Omental fat pad (tissue), 4 donors: Measurements from ENCODE around the gene MT1G. TPM values are rescaled to one million over a fixed set of nuclear protein-coding genes. Genes with fewer than 3 reads are reported as not detected.
A peak's percentile ranks its signal among the peaks of the same experiment; 100 is the strongest.
"Not testable (repeated sequence)": the region's sequence is repeated elsewhere in the genome, so short reads cannot be mapped to it uniquely, and the experiment has no call there.

Experiments used
- ATAC-seq: fragments of 150-250 bp; one replicate; pipeline ENCODE4 v1.9.1; 2016; ENCODE audit warnings: mild to moderate bottlenecking, moderate library complexity; ENCODE audit not compliant: low FRiP score
- DNase-seq: peaks from one replicate; pipeline ENCODE4 v3.0.0-alpha.2; 2019; ENCODE audit warnings: low spot score
- total RNA-seq, 4 donors: library from RNA; depleted of rRNA; stranded (reverse); fragments of >200 nt; gene quantifications; one replicate each; pipeline ENCODE4 v1.1.0, GENCODE V29; 2016
- TF ChIP-seq, protein P1 (sequence below), 3 donors: fragments of 450-650 bp; IDR thresholded peaks; one replicate each; pipeline ENCODE4 v1.5.1; 2016 to 2017; ENCODE audit warnings: antibody characterized with exemption in 3 of 3, mild to moderate bottlenecking in 3 of 3, moderate library complexity in 2 of 3

The MT1G gene
- total RNA-seq, 4 donors from 2014 or later = 31.4 to 1,270 (median 197) TPM

- TF ChIP-seq, protein P1, sequence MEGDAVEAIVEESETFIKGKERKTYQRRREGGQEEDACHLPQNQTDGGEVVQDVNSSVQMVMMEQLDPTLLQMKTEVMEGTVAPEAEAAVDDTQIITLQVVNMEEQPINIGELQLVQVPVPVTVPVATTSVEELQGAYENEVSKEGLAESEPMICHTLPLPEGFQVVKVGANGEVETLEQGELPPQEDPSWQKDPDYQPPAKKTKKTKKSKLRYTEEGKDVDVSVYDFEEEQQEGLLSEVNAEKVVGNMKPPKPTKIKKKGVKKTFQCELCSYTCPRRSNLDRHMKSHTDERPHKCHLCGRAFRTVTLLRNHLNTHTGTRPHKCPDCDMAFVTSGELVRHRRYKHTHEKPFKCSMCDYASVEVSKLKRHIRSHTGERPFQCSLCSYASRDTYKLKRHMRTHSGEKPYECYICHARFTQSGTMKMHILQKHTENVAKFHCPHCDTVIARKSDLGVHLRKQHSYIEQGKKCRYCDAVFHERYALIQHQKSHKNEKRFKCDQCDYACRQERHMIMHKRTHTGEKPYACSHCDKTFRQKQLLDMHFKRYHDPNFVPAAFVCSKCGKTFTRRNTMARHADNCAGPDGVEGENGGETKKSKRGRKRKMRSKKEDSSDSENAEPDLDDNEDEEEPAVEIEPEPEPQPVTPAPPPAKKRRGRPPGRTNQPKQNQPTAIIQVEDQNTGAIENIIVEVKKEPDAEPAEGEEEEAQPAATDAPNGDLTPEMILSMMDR (IDR thresholded peaks at IDR 0.05) = no peak
- ATAC-seq = no peak
- no peak for DNase-seq
These were observed 11.3 kb upstream of the MT1G start for GRCh38 chr16:56679078-56679730.

DNA sequence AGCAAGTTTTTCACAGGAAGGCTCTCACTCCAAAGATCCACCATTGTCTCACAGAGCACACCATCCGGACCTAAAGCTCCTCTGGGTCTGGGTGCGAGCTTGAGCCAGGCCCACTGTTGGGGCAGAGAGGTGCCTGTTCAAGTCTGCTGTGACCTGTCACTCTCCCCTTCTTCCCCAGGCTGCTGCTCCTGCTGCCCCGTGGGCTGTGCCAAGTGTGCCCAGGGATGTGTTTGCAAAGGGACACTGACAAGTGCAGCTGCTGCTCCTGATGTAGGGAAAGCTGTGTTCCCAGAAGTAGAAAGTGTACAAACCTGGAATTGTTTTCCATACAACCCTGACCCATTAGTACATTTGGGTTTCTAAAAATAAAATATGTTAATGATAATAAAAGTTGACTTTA is 9.6 kb upstream of the MT1G start:
- ATAC-seq (no peak), DNase-seq (no peak)
- TF ChIP-seq, protein P1 (IDR thresholded peaks at IDR 0.05) = no peak

DNA sequence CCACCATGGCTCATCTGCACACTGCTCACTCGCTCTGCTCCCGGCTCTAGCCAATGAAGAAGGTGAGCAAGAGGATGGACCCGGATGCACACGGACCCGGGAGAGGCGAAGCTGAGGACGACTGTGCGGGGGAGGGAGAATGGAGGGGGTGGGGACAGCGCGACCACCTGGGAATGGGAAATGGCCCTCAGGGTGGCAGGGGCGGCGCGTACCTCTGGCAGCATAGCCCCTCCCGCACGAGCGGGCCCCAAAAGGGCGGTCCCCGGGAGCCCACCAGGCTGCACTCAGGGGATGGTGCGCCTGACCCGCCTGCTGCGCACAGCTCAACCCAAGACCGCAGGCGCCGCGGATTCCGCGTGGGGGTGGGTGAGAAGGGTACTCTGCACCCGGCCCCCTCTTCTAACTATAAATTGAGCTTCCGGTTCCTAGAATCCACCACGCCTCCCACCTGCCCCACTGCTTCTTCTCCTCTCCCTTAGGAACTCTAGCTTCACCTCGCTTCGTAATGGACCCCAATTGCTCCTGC is 7.9 kb upstream of the MT1G start:
- ATAC-seq (peak; percentile 60), DNase-seq (no peak)
- TF ChIP-seq, protein P1 (IDR thresholded peaks at IDR 0.05) = no peak

DNA sequence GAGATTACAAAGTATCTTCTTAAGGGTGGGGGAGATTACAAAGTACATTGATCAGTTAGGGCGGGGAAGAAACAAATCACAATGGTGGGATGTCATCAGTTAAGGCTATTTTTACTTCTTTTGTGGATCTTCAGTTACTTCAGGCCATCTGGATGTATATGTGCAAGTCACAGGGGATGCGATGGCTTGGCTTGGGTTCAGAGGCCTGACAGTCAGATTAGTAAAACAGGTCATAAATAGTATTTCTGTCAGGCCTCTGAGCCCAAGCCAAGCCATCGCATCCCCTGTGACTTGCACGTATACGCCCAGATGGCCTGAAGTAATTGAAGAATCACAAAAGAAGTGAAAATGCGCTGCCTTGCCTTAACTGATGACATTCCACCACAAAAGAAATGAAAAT is 6.7 kb upstream of the MT1G start:
- DNase-seq, ATAC-seq: not testable (repeated sequence)

DNA sequence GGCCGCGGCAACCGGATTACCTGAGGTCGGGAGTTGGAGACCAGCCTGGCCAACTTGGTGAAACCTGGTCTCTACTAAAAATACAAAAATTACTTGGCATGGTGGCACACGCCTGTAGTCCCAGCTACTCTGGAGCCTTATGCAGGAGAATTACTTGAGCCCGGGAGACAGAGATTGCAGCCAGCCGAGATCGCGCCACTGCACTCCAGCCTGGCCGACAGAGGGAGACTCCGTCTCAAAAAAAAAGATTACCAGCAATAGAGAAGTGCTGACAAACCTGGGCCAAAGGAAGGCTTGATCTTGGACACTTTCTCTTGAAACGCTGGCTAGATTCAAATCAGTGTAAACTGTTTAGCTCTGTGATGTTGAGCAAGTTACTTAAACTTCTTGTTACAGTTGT is 6.1 kb upstream of the MT1G start:
- no peak for DNase-seq
- TF ChIP-seq, protein P1 (IDR thresholded peaks at IDR 0.05) = no peak
- no peak for ATAC-seq

- TF ChIP-seq, protein P1 (IDR thresholded peaks at IDR 0.05) = no peak
These were observed 5.1 kb upstream of the MT1G start for GRCh38 chr16:56672761-56673536.

GRCh38 chr16:56672171-56672570 is 4.3 kb upstream of the MT1G start:
- not testable (repeated sequence) for ATAC-seq, DNase-seq

More at GRCh38 chr16:56672761-56673536, 5.1 kb upstream of the MT1G start:
- no peak for ATAC-seq
- DNase-seq = no peak

- not testable (repeated sequence) for ATAC-seq, DNase-seq
These were observed 3.8 kb upstream of the MT1G start for GRCh38 chr16:56671691-56672090.
